Activated gamma-delta T cell treated with Interleukin-2 at 50 U/mL for 16 hours (primary cell): ENCODE results near the gene GRK6.
"Not testable (repeated sequence)": the region's sequence is repeated elsewhere in the genome, so short reads cannot be mapped to it uniquely, and the experiment has no call there.

Experiments used
- DNase-seq: peaks from one replicate; pipeline ENCODE4 v3.0.0-alpha.2; 2020

Gene GRK6

GRCh38 chr5:177472460-177473442 lies 46.3 kb downstream of the GRK6 start:
- DNase-seq: peak; percentile 75

- no peak for DNase-seq
Measured at GRCh38 chr5:177473443-177474001, 47.0 kb downstream of the GRK6 start, which contains the start of gene DBN1. Gene DBN1, minus strand, starts transcription at chr5:177473634. Its CDS starts 113 bp downstream, at chr5:177473521.

- no peak for DNase-seq
Measured at GRCh38 chr5:177474002-177474476, 47.6 kb downstream of the GRK6 start.

- no peak for DNase-seq
Measured at GRCh38 chr5:177474846-177475562, 48.5 kb downstream of the GRK6 start.

- DNase-seq: no peak
Measured at GRCh38 chr5:177475563-177476427, 49.3 kb downstream of the GRK6 start.

GRCh38 chr5:177476531-177477233 lies 50.2 kb downstream of the GRK6 start:
- no peak for DNase-seq

GRCh38 chr5:177477701-177478477 lies 51.4 kb downstream of the GRK6 start:
- DNase-seq: no peak

- peak; percentile 43 for DNase-seq
Measured at GRCh38 chr5:177478711-177479646, 52.5 kb downstream of the GRK6 start.

GRCh38 chr5:177479774-177480173 lies 53.3 kb downstream of the GRK6 start:
- no peak for DNase-seq

GRCh38 chr5:177482359-177482795 lies 55.9 kb downstream of the GRK6 start:
- no peak for DNase-seq

GRCh38 chr5:177483042-177483441 lies 56.6 kb downstream of the GRK6 start:
- DNase-seq: no peak

GRCh38 chr5:177483994-177484901 lies 57.8 kb downstream of the GRK6 start:
- DNase-seq: no peak

- DNase-seq: no peak
Measured at GRCh38 chr5:177484902-177485549, 58.5 kb downstream of the GRK6 start.

- DNase-seq: not testable (repeated sequence)
Measured at GRCh38 chr5:177485753-177486152, 59.3 kb downstream of the GRK6 start.

- DNase-seq: no peak
Measured at GRCh38 chr5:177486256-177486655, 59.8 kb downstream of the GRK6 start.

GRCh38 chr5:177487144-177487543 lies 60.7 kb downstream of the GRK6 start:
- DNase-seq: no peak

GRCh38 chr5:177487975-177488374 lies 61.5 kb downstream of the GRK6 start:
- DNase-seq: no peak
